ENCODE measurements around the gene MPP3.

DNA sequence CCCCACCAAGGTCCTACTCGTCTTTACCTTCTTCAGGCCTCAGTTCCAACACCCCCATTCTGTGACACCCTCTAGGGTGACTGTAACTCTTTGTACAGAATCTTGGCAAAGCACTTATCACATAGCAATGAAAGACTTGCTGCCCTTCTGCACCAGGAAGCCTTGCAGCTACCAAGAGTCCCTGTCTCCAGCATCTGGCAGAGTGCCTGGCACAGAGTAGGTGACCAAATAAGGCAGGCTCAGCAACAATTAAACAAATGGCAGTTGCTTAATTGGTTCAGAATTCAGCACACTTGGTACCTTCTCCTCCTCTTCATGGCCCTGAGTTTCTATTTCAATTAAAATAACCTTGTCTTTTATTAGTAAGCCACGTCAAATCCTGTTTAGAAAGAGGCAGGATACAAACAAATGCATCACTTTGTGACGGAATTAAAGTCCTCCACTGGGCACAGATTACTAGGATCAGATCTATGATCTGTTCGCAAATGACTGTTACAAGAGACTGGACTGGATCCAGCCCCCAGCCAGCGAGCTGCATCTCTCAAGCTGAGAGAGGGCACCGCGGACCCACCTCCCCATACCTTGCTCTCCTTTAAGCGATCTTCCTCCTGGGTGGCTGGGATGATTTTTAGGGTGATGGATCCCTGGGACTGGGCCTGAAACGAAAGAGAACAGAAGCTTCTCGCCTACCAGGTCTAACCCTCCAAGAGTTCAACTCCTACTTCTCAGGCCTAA, 9.4 kb downstream of the MPP3 start:
- TF ChIP-seq CTCF (IDR thresholded peaks at IDR 0.05; ENCODE audit: insufficient read depth, low read length, poor library complexity, severe bottlenecking) = no peak
- TF ChIP-seq EZH2phosphoT487 (conservative IDR thresholded peaks at IDR 0.05; ENCODE audit: low read length) = no peak

Data from SU-DHL-6 (cell line).